HG03280 (cell line): Measurements from ENCODE around the gene CNOT11.
A peak's percentile ranks its signal among the peaks of the same experiment; 100 is the strongest.

Experiments
- ATAC-seq: cut with Tn5 transposase; IDR thresholded peaks from one replicate; pipeline ENCODE4 v1.9.1; 2021; ENCODE audit warnings: mild to moderate bottlenecking, moderate library complexity; ENCODE audit not compliant: unreplicated experiment

Gene CNOT11

DNA sequence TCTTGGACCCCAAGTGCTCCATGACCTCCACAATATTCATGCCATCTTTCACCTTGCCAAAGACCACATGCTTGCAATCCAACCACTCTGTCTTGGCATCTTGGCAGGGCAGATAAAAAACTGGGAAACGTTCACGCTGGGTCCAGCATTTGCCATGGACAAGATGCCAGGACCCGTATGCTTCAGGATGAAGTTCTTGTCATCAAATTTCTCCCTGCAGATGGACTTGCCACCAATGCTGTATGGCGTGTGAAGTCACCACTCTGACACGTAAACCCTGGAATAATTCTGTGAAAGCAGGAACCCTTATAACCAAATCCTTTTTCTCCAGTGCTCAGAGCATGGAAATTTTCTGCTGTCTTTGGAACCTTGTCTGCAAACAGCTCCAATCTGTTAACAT, 21.5 kb downstream of the CNOT11 start:
- ATAC-seq, result no peak

DNA sequence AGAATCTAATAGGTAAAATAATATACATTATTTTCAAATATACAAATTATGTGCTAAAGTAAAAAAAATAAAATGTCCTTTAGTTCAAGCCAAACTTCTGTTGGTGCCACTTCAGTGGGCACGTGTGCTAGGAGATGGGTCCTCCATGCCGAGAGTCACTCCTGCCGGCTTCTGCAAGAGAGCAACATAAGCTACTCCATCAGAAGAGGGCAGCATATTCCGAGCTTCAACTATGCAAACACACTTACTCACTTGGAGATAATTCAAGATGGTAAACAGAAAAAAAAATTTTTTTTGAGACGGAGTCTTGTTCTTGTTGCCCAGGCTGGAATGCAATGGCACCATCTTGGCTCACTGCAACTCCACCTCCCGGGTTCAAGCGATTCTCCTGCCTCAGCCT, 24.4 kb downstream of the CNOT11 start:
- no peak for ATAC-seq

DNA sequence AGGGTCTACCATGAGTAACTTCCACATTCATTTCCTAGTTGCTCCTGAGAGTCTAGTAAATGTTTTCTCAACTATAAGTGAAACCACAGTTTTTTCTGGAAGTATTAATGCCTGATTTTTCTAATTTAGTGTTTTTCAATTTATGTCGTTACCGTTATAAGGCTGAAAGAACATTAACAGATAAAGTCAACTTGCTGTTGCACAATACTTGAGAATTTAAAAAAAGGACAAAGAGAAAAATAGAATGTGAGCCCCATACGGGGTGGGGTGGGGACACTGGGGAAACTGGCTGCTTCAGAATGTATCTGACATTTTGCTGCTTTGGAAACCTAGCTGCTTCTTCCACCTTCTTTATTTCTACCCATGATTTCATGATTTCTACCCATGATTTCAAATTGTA, 26.2 kb downstream of the CNOT11 start:
- no peak for ATAC-seq

DNA sequence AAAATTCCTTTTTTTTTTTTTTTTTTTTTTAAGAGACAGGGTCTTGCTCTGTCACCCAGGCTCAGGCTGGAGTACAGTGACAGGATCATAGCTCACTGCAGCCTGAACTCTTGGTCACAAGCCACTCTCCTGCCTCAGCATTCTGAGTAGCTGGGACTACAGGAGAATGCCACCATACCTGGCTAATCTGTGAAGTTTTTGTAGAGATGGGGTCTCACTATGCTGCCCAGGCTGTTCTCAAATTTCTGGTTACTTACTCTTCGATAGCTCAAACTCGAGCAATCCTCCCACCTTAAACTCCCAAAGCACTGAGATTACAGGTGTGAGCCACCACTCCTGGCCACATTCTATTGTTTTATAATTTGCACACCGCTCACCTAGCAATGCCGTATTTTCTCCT, 28.8 kb downstream of the CNOT11 start:
- no peak for ATAC-seq

DNA sequence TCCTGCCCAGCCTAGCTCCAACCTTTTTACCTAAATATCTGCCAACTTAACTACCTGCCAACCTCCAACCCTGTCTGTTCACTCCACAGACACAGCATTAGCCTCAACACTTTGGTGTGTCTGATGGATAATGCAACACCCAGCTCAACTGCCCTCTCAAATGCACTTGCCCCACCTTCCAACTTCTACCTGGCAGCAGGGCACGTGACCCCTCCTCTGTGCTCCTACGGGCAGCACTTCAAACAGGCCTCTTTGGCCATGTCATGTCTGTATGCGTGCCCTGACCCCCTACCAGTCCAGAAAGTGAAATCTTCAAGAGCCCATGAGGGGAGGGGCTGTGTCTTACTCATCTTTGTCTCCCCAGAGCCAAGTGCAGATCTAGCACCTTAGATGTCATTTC, 30.3 kb downstream of the CNOT11 start:
- ATAC-seq, result no peak

DNA sequence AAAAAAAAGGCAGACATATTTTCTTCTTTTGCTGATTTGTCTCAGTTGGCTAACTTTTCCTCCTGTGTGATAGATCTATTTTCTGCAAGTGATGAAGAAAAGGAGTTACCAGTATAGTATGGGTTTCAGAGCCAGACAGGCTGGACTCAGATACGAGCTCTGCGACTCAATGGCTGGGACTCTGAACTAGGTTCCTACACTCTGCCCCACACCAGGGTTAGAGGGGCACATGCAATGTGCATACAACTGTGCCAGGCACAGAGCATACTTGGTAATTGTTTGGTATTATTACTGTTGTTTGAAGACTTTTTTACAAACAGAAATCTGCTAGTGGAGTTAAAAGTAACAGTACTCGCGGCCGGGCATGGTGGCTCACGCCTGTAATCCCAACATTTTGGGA, 34.0 kb downstream of the CNOT11 start:
- ATAC-seq, result no peak

DNA sequence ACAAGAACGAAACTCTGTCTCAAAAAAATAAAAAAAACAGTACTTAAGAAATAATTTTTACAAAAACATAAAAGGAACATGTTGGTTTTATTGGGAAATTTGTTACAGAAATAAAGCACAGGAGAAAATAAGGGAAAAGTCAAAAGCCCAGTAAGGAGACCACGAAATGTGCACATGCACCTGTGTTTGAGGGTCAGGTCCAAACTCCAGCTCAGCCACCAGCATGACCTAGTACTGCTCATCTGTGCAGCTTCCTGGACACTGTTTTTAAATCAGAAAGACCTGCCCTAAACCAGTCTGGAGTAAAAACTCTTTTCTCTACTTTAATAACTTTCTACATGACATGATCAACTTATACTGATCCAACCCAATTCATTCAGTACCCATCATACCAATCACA, 34.6 kb downstream of the CNOT11 start:
- ATAC-seq, result no peak

DNA sequence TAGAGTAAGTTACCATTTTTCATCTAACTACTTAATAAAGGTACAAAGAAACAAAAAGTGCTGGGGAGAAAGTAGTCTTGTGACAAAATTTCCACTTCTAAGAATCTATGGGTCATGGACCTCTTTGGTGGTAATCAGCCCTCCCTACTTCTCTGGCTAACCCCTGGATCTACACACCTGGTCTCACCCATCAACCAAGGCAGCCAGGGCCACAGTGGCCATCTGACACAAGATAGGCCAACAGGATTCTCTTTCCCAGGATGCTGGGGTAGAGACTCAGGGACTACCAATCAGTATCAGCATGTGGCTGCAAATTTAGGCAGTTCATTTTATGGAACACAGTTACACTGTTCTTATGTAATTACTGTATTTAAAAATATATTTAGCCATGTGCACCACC, 38.0 kb downstream of the CNOT11 start:
- no peak for ATAC-seq

DNA sequence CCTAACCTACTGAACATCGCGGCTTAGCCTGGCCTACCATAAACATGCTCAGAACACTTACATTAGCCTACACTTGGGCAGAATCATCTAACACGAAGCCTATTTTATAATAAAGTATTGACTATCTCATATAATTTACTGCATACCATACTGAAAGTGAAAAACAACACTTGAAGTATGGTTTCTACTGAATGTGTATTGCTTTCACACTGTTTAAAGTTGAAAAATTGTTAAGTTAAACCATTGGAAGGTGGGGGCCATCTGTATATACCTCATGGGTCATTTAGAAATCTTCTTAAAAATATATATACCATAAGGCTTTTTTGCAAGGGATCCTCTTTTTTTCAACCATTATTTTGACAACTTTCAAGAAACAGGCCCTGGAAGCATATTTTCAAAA, 39.3 kb downstream of the CNOT11 start:
- peak; percentile 55 for ATAC-seq

DNA sequence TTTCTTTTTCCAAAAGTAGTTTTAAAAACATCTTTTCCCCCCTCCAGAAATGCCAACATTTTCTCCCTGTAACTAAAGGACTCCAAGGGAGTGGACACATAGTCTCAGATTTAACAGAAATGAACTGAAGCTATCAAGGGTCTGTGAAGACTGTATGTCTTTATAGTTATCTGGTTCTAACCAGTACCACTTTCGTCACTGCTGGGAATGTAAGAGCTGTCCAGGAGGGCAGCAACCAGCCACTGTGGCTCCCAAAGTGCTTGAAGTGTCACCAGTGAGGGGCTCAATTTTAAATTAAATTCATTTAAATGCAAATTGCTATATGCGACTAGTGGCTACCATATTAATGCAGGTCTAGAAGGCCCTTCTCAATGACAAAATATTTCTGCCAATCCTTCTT, 40.9 kb downstream of the CNOT11 start:
- no peak for ATAC-seq

DNA sequence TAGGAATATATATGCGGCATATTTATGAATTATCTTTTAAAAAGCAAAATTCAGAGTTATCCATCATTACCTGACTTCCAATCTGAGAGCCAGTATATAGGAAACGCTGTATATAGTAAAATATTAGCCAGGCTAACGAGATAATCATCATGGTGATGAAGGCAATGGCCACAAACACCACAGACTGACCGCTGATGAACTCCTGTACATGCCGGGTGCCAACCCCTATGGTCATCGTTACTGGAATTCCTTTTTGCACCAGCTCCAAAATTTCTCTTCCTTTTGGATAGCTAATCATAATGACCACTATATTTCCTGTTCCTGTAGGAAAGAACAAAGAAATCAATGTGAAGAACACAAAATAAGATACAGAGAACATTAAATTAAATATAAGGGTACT, 42.2 kb downstream of the CNOT11 start:
- no peak for ATAC-seq

DNA sequence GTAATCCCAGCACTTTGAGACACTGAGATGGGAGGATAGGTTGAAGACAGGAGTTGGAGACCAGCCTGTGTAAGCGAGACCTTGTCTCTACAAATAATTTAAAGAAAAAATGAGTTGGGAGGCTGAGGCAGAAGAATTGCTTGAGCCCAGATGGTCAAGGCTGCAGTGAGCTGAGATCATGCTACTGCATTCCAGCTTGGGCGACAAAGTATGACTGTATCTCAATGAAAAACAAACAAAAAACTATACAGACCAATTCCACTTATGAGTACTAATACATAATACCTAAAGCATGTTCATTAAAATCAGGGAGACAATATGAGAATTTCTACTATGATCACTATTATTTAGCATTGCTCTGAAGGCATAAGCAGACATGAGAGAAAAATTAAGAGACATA, 43.2 kb downstream of the CNOT11 start:
- no peak for ATAC-seq

DNA sequence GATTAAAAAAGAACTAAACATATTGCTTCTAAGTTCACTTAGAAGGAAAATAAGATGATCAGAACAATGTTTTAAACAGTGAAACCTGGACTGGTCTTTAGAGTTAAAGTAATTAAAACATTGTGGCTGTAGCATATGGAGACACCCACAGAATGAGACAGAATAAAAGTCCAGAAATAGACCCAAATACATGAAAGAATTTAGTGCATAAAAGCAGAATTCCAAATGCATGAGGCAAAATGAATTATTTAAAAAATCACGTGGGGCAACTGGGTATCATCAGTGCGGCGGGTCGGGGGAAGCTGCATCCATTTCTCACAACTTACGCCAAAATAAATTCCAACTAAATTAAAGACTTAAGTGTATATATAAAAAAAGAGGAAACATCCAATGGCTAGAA, 43.7 kb downstream of the CNOT11 start:
- no peak for ATAC-seq

DNA sequence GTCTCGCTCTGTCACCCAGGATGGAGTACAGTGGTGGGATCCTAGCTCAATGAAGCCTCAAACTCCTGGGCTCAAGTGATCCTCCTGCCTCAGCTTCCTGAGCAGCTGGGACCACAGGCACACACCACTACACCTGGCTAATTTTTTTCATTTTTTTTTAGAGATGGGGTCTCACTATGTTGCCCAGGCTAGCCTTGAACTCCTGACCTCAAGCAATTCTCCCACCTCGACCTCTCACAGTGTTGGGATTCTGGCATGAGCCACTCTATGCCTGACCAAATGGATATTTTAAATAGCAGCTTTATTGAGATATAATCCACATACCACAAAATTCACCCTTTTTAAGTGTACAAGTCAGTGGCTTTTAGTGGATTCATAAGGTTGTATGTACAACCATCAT, 44.7 kb downstream of the CNOT11 start:
- no peak for ATAC-seq

DNA sequence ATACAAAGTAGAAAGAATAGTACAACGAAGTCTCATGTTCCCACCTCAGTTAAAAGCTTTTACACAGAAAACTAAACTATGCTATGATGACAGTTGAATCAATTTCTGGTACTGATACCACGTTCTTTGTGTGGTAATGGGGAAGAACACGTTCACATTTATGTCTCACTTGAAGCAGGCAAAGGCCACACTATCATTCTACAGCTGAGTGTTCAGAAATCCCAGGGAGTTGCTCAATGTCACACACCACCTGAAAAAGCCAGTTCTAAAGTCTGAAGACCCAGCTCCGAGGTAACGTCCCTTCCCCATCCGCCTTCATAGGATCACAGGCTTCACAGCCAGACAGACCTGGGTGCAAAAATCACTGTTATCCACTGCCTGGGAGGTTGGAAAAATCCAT, 46.9 kb downstream of the CNOT11 start:
- no peak for ATAC-seq

DNA sequence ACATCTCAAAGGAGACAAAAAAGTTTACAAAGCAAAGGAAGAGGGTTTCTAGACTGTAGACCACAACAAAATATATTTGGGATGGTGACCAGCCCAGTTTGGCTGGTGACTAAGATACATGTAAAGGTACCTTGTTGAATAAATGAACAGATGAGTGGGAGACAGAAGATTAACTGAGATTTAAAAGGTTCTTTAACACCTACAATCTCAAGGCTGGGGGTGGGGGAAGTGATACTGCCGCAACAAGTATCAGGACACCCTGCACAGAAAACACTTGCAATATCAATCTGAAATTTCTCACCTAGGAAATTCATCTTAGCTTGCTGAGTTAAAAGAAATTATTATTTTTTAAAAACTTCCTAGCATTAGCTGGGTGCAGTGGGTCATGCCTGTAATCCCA, 47.5 kb downstream of the CNOT11 start:
- no peak for ATAC-seq

DNA sequence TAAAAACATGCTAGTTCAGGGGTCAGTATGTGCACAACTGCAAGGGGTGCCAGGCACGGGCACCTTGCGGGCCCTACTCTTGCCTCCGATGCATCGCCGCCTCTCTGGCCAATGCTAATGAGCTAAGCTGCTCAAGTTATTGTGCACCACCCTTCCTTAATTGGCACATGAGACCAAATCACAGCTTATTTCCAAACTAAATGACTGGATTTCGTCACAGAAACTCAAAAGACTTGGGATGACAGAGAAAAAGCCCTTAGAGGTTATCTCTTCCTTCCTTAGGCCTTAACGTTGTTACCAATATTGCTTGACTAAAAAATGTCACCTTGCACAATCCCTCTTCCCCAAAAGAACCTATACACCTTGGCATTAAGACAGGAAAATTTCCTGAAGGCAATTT, 48.1 kb downstream of the CNOT11 start:
- ATAC-seq, result no peak

DNA sequence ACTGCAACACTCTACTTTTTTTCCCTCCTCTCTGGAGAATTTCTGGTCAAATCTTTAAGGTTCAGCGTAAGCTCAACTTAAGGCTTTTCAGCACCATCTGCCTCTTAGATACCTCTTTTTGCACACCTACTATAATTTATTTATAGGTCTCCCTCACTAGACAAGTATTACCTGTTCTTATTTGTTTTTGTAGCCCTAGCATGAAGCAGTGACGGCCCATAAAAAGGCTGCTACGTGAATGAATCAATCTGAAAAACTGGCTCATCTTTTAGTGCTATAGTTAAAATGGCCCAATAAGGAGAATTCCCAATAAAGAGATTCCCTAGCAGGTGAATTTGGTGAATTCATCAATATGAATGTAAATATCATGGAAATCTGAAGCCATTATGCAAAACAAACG, 49.3 kb downstream of the CNOT11 start:
- no peak for ATAC-seq

DNA sequence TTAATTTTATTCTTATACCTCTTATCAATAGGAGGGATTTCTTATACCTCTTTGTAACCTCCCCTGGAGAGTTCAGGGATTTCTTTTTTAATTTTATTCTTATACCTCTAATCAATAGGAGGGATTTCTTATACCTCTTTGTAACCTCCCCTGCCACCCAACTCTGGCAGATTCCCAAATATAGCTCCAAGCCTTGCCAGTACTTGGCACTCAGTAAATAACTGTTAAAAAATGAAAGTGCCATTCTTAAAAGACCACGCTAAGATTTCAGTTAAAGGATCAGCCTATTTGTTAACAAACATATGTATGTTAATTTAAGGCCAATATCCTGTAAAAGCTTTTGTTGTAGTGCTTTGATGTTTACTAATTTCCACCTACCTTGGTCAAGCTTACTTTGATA, 51.0 kb downstream of the CNOT11 start:
- no peak for ATAC-seq

DNA sequence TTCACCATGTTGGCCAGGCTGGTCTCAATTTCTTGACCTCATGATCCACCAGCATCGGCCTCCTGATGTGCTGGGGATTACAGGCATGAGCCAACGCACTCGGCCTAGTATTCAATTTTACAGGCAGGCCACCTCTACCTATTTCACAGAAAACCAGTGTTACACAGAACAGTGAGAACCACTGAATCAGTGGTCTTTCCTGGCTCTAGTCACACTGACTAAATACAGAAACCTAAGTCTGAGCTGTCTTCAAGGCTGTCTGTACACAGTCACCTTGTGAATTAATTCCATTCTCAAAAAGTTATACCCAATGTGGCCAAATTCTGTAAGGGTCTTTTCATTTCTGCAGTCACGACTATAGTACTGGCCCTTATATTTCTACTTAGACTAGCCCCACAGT, 52.3 kb downstream of the CNOT11 start:
- no peak for ATAC-seq

DNA sequence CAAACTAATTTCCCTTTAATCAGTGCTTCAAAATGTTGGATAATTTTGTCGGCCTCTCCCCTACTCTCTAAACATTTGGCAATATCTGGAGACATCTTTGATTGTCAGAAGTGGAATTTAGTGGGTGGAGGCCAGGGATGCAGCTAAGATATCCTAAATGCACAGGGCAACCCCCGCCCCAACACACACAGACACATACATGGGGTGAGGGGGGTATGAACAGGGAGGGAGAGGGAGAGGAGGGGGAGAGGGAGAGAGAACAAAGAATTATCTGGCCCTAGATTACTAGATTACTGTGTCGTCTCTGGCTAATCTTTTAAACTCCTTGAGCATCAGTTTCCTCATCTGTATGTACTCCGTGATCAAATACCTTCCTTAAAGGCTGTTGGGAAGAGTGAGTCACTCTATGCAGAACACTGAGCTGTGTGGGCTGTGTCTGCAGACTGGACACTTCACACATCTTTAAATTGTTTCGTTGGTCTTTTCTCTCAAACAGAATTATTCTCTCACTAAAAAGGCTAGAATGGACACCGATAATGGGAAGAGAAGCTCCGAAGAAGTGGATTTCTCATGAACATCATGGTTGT, 52.9 kb downstream of the CNOT11 start:
- ATAC-seq, result no peak

DNA sequence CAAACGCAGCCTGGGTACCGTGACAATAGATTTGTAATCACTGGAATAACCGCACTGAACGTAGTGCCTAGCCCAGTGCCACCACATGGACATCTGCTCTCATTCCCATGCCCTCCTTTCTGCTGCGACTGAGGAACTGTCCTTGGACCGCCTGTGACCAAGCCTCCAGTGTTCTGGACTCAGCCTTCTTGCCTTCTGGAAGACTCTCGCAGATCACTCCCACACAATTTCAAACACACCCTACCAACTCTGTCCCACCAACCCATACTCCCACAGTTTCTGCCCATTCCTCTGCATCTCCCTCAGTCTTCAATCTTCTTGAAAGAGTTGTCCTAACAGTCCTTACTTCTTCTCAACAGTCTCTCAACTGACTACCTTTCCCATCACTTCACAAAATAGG, 53.7 kb downstream of the CNOT11 start:
- ATAC-seq, result peak; percentile 1

DNA sequence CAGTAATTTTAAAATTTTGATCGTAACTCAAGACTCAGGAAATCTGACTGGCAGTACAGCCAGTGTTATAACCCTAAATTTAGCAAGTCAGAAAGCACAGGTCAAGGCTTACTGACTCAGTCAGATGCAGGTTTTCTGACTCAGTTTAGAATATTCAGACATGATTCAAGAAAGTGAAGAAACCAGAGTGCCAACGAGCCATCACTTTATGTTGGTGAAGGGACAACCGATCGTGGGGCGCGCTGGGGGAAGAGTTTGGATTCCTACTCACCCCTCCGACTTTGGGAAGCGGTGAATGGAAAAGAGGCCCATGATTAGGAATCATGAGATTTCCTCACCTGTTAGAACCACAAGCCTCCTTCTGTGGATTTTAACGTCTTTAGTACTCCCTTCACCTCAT, 54.8 kb downstream of the CNOT11 start:
- ATAC-seq, result no peak

DNA sequence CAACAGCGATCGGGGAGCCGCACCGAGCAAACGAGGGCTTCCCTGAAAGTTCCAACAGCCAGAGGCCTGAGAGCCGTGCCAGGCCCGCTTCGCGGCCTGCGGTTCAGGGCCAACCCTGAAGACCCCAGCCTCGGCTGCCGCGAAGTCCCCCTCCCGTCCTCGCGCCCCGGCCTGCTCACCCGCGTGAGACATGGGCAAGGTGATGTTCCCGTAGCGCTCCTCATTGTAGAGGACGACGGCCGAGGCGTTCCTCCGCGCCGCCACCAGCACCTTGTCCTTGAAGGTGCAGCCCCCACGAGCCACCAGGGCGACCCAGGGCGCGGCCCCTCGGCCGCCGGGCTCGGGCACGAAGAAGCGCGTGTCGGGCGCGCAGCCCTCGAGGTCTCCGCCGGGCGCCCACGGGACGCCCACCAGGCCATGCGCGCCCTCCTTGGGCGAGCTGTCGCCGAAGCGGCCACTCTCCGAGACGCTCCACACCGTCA, 55.3 kb downstream of the CNOT11 start:
- ATAC-seq, result peak; percentile 17
